ENCODE data around the gene ACTN1.

ACTN1 gene

GRCh38 chr14:68964300-68965093 is 14.6 kb downstream of the ACTN1 start:
- Histone ChIP-seq H3K36me3 (peaks cover 22% of the 10 kb centered on the region), H3K27ac (no peak overlapping the region), H3K27me3 (no peaks in the 10 kb centered on the region), H3K4me2 (no peak overlapping the region), H3K4me3 (no peak overlapping the region), H3K9me3 (no peaks in the 10 kb centered on the region), H3K9ac (no peak overlapping the region), H3K4me1 (peaks cover 51% of the 10 kb centered on the region), H4K20me1 (peaks cover 100% of the 10 kb centered on the region)
- TF ChIP-seq Cebpa-rat (IDR thresholded peaks at IDR 0.05): no peak

GRCh38 chr14:68962681-68963080 is 16.4 kb downstream of the ACTN1 start:
- no peak overlapping the region for H3K4me2 ChIP-seq
- no peak overlapping the region for H3K4me3 ChIP-seq
- H3K36me3 ChIP-seq: peaks cover 19% of the 10 kb centered on the region
- no peaks in the 10 kb centered on the region for H3K9me3 ChIP-seq
- H3K9ac ChIP-seq: no peak overlapping the region
- no peaks in the 10 kb centered on the region for H3K27me3 ChIP-seq
- H3K27ac ChIP-seq: no peak overlapping the region
- peaks cover 57% of the 10 kb centered on the region for H3K4me1 ChIP-seq
- no peak for TF ChIP-seq Cebpa-rat (IDR thresholded peaks at IDR 0.05)
- peaks cover 92% of the 10 kb centered on the region for H4K20me1 ChIP-seq

GRCh38 chr14:68961781-68962584 is 17.1 kb downstream of the ACTN1 start:
- no peaks in the 10 kb centered on the region for H3K9me3 ChIP-seq
- peak overlapping the region; percentile 32 for H3K4me2 ChIP-seq
- H3K9ac ChIP-seq: no peak overlapping the region
- H3K4me3 ChIP-seq: no peak overlapping the region
- peaks cover 23% of the 10 kb centered on the region for H3K36me3 ChIP-seq
- no peak for TF ChIP-seq Cebpa-rat (IDR thresholded peaks at IDR 0.05)
- H3K27ac ChIP-seq: no peak overlapping the region
- H3K4me1 ChIP-seq: peaks cover 57% of the 10 kb centered on the region
- H3K27me3 ChIP-seq: no peaks in the 10 kb centered on the region
- peaks cover 85% of the 10 kb centered on the region for H4K20me1 ChIP-seq

- Histone ChIP-seq H3K27ac (no peak overlapping the region), H3K36me3 (peaks cover 22% of the 10 kb centered on the region), H3K4me1 (peaks cover 57% of the 10 kb centered on the region)
These were observed 17.7 kb downstream of the ACTN1 start for GRCh38 chr14:68961361-68961760.

GRCh38 chr14:68960123-68960522 is 19.0 kb downstream of the ACTN1 start:
- peaks cover 62% of the 10 kb centered on the region for H3K4me1 ChIP-seq
- peaks cover 73% of the 10 kb centered on the region for H4K20me1 ChIP-seq
- H3K4me2 ChIP-seq: no peak overlapping the region
- H3K4me3 ChIP-seq: no peak overlapping the region
- H3K36me3 ChIP-seq: peaks cover 19% of the 10 kb centered on the region
- H3K9ac ChIP-seq: no peak overlapping the region
- H3K27me3 ChIP-seq: no peaks in the 10 kb centered on the region
- H3K9me3 ChIP-seq: no peaks in the 10 kb centered on the region
- H3K27ac ChIP-seq: no peak overlapping the region
- no peak for TF ChIP-seq Cebpa-rat (IDR thresholded peaks at IDR 0.05)

More at GRCh38 chr14:68961361-68961760, 17.7 kb downstream of the ACTN1 start:
- Histone ChIP-seq H3K27me3 (no peaks in the 10 kb centered on the region), H3K9me3 (no peaks in the 10 kb centered on the region), H3K9ac (0 out of 2 replicates have a peak overlapping the region, but pooled peaks have one; percentile 19), H4K20me1 (peaks cover 83% of the 10 kb centered on the region), H3K4me2 (peak overlapping the region; percentile 32), H3K4me3 (no peak overlapping the region)
- no peak for TF ChIP-seq Cebpa-rat (IDR thresholded peaks at IDR 0.05)

GRCh38 chr14:68959035-68959434 is 20.1 kb downstream of the ACTN1 start:
- no peak overlapping the region for H3K27ac ChIP-seq
- no peak overlapping the region for H3K4me3 ChIP-seq
- H3K4me1 ChIP-seq: peaks cover 66% of the 10 kb centered on the region
- peak overlapping the region; percentile 53 for H3K4me2 ChIP-seq
- 0 out of 2 replicates have a peak overlapping the region, but pooled peaks have one; percentile 5 for H3K9ac ChIP-seq
- peaks cover 62% of the 10 kb centered on the region for H4K20me1 ChIP-seq
- H3K27me3 ChIP-seq: no peaks in the 10 kb centered on the region
- peaks cover 10% of the 10 kb centered on the region for H3K36me3 ChIP-seq
- H3K9me3 ChIP-seq: no peaks in the 10 kb centered on the region
- TF ChIP-seq Cebpa-rat (IDR thresholded peaks at IDR 0.05): no peak

GRCh38 chr14:68958553-68958952 is 20.5 kb downstream of the ACTN1 start:
- TF ChIP-seq Cebpa-rat (IDR thresholded peaks at IDR 0.05): no peak
- Histone ChIP-seq H3K27ac (no peak overlapping the region), H3K36me3 (peaks cover 10% of the 10 kb centered on the region), H3K4me2 (peak overlapping the region; percentile 53), H3K4me3 (no peak overlapping the region), H3K4me1 (peaks cover 66% of the 10 kb centered on the region), H3K27me3 (no peaks in the 10 kb centered on the region), H3K9me3 (no peaks in the 10 kb centered on the region), H3K9ac (0 out of 2 replicates have a peak overlapping the region, but pooled peaks have one; percentile 5), H4K20me1 (peaks cover 57% of the 10 kb centered on the region)

GRCh38 chr14:68957775-68958174 is 21.3 kb downstream of the ACTN1 start:
- Histone ChIP-seq H3K27ac (no peak overlapping the region), H3K4me2 (0 out of 2 replicates have a peak overlapping the region, but pooled peaks have one; percentile 43), H3K9ac (no peak overlapping the region), H3K27me3 (no peaks in the 10 kb centered on the region), H4K20me1 (peaks cover 56% of the 10 kb centered on the region), H3K4me3 (no peak overlapping the region), H3K36me3 (peaks cover 10% of the 10 kb centered on the region), H3K4me1 (peaks cover 72% of the 10 kb centered on the region), H3K9me3 (no peaks in the 10 kb centered on the region)
- TF ChIP-seq Cebpa-rat (IDR thresholded peaks at IDR 0.05): no peak

- Histone ChIP-seq H3K27ac (no peak overlapping the region), H3K4me3 (no peak overlapping the region), H3K9me3 (no peaks in the 10 kb centered on the region), H3K36me3 (peaks cover 10% of the 10 kb centered on the region), H3K4me2 (peak overlapping the region; percentile 43), H3K27me3 (no peaks in the 10 kb centered on the region), H3K9ac (no peak overlapping the region), H4K20me1 (peaks cover 46% of the 10 kb centered on the region), H3K4me1 (peaks cover 75% of the 10 kb centered on the region)
- TF ChIP-seq Cebpa-rat (IDR thresholded peaks at IDR 0.05): no peak
These were observed 22.4 kb downstream of the ACTN1 start for GRCh38 chr14:68956724-68957123.

GRCh38 chr14:68955851-68956179 is 23.3 kb downstream of the ACTN1 start:
- Histone ChIP-seq H3K4me1 (peaks cover 75% of the 10 kb centered on the region), H3K4me2 (no peak overlapping the region), H3K9ac (no peak overlapping the region), H4K20me1 (peaks cover 37% of the 10 kb centered on the region), H3K27me3 (no peaks in the 10 kb centered on the region), H3K27ac (no peak overlapping the region), H3K9me3 (no peaks in the 10 kb centered on the region), H3K4me3 (no peak overlapping the region), H3K36me3 (peaks cover 10% of the 10 kb centered on the region)
- no peak for TF ChIP-seq Cebpa-rat (IDR thresholded peaks at IDR 0.05)
